ENCODE results near the gene RAB6B.
A peak's percentile ranks its signal among the peaks of the same experiment; 100 is the strongest.

Gene RAB6B

DNA sequence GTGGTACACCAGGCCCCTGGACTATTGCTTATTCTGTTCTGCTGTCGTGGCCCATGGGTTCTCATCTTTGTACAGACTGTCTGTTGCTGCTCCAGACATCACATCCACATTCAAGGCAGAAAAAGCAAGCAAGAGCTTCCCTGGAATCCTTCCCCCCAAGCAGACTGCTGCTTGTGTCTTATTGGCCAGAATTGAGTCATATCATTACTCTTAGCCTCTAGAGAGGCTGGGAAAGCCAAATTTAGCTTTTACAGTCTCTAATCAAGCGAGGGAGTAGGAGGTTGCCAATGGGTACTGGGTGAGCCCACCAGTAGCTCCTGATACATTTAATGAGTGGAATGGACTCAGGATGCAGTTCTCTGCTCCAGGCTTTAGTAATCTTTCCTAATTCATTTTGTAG lies 39.4 kb downstream of the RAB6B start:
- DNase-seq (ENCODE audit: low spot score), result no peak

DNA sequence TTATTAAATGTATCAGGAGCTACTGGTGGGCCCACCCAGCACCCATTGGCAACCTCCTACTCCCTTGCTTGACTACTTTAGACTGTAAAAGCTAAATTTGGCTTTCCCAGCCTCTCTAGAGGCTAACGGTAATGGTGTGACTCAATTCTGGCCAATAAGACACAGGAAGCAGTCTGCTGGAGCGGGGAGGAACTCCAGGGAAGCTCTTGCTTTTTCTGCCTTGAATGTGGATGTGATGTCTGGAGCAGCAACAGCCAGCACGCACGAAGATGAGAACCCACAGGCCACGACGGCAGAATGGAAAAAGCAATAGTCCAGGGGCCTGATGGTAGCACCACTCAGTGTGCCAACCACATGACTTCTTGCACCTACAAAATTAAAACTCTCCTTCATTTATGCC lies 39.9 kb downstream of the RAB6B start:
- no peak for DNase-seq (ENCODE audit: low spot score)

DNA sequence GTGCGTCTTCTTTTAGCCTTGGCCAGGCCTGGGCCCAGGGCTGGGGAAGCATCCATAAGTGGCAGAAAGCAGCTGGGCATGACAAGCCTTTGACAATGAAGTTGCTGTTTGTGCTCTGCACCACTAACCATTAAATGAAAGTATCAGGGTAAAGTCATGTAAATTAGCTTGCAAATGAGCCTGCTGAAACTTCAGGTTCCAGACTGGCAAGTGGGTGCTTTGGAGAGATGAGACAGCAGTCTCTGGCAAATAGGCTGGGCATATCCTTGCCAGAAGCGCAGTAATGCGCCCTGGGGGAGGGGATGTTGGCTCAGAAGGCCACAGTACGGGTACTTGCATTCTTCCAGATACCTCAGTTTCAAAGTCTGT lies 40.7 kb downstream of the RAB6B start:
- DNase-seq (ENCODE audit: low spot score), result no peak

DNA sequence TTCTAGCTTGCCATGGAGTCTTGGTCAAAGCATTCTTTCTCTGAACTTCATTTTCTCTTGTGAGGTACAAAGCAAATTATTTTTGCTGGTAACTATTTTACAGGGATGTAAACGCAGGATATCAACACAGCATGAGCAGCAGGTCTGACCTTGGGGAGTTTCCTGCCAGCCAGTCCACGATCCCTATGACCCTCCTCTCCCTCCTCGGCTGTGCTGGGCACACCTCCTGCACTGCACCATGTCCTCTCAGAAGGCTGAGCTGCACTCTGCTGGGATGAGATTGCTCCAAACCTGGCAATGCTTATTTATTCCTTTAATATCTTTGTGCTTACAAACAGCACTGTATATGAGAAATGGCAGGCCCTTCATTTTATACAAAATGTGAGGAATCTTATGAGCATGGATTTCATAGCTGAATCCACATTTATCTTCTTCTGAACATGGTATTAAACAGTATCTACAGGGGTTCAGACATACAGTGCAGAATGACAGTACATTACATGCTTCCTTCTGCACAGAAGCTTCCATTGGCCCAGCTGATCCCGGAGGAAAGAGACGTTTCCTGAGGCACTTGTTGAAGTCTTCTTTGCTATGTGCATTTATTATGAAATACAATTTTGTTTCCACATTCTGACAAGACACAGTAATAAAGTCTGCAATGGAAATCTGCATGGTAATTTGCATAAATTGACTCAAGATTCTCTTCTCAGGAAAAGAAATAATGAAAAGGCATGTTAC lies 41.2 kb downstream of the RAB6B start:
- DNase-seq (ENCODE audit: low spot score), result no peak

DNA sequence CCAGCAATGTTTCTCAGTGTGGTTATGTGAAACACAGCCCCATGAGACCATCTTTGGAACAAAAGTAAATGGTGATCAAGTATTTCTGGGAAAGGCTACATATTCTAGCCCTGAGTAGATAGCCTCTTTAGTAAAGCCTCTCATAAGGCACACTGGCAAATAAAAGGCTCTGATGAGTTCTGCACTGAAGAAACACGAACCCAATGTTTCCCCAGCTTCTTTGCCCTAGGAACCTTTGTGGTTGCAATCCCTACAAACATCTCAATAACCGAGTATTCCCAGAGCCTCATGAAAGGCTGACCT lies 41.8 kb downstream of the RAB6B start:
- no peak for DNase-seq (ENCODE audit: low spot score)

DNA sequence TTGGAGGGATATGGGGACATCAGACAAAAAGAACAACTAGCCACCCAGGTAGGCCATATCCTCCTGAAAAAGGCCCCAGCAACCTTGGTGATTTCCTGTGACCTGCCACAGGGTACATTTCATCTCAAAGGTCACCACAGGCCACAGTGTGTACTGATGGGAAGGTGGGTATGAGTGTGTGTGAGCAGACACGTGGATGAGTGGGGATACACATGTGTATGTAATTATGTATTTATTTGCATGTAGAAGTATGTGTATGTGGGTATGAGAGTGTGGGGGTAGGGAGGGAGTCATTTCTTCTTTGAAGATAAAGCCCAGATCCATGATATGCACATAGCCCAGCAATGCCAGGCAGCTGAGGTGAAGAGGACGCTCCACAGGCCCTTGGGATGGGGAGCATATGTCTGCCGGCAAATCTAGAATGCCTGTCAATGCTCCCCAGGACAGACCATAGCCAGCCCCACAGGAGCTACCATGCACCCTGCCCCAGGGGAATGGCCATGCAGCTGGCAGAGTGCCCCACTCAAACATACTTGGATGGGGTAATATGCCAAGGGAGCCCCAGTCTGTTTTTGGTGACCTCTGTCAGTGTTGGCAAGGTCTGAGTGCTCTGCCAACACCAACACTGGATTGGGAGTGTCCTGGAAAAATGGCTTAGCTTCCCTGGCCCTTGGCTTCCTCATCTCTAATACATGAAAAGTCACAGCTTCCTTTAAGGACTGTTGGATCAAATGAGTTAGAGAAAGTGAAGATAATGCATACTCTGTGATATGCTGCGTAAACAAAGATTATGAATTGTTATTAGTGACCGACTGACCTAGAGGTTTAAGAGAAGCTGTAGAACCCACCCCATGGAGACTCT lies 42.4 kb downstream of the RAB6B start:
- no peak for DNase-seq (ENCODE audit: low spot score)

DNA sequence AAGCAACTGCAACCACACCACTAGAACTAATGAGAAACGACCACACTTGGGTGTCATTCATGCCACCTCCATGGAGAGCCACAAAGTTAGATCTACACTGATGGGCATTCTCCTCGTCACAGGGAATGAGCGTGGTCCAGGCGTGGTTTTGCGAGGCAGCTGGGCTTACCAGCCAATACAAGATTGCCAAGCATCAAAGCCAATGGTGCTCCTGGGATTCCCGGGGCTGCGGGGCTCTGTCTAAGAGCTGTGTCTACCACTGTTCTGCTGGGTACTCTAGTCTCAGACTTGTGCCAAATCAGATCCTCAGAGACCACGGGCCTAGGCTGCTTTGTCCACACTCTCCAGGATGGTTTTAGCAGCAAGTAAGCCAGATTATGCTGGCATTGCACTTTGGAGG lies 43.8 kb downstream of the RAB6B start:
- DNase-seq (ENCODE audit: low spot score), result no peak

DNA sequence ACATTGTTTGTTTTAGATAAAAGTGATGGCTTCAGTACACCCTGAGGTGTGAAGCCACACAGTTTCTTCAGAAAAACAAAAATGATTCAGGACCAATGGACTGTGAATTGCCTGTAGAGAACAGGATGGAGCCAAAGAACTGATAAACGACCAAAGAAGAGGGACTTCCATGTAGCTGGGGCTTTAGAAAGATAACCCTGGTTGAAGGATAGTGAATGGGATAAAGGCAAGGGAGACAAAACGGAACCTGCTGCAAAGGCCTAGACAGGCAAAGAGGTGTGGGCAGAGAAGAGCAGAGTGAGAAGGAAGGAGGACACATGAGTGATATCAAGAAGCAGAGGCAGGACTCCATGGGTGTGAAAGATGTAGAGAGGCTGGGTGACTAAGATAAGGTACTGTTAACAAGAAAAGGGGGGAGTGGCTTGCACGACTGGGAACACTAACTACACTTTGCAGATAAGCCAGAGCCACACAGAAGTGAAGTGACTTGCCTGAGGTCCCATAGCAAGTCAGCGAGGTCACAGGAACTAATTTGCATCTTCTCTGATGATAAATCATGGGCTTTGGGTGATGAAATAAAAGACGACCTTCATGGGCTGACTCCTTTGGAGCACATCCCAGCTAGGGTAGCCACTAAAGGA lies 44.3 kb downstream of the RAB6B start:
- DNase-seq (ENCODE audit: low spot score), result no peak

DNA sequence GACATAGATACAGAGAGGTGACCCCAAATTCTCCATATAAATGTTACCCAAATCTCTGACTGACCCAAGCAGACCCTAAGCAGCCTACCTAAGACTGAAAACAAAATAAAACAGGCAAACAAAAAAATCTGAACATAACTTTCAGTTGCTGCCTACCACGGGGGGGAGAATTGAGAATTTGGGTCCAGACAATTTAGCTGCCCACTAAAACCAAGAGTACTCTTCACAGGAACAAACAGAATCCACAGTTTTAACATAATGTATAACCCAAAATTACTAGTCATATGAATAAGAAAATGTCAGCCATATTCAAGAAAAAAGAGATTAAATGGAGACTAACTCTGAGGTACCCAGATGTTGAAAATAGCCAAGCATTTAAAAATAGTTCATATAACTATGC lies 45.6 kb downstream of the RAB6B start:
- no peak for DNase-seq (ENCODE audit: low spot score)

DNA sequence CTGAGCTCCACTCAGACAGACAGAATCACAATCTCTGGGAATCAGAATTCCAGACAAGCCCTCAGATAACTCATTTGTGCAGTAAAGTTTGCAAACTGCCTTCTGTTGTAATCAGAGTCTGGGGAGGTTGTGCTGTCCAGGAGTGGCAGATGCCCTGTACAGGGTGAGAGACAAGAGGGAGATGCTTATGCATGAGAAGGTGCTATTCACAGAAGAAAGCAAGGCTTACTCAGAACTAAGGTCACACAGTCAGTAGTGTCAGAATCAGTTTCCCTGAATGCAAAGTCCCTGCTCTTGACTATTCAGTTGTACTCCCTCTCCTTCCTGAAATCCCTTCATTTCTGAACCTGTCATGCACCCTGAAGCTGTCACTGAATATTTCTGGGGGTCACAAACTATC lies 46.3 kb downstream of the RAB6B start:
- no peak for DNase-seq (ENCODE audit: low spot score)

DNA sequence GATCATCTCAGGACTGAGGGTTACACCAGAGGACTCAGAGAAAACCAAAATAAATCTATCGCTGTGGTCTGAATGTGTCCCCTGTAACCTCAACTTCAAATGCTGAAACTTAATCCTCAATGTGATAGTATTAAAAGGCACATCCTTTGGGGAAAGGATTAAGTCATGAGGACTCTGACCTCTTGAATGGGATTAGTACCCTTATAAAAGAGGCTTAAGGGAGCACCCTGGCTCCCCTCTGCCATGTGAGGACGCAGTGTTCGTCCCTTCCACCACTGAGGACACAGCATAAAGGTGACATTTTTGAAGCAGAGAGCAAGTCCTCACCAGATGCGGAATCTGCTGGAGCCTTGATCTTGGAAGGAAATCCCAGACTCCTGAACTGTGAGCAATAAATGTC lies 50.6 kb downstream of the RAB6B start:
- DNase-seq (ENCODE audit: low spot score), result no peak

DNA sequence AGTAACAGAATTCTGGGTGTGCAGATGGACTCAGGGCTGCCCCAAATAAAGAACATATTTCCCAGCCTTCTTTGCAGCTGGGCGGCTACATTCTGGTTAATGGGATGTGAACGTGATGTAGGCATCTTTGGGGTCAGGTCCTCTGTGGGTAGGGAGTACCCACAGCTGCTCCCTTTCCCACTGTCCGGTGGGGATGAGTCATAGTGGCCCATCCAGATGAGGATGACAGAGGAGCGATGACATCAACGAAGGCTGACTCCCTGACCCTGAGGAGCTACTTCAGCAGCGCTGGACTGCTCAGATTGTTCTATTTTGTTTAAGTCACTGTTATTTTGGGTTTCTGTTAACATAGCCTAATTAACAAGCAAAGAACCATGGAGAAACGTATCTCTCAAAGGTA lies 52.0 kb downstream of the RAB6B start:
- DNase-seq (ENCODE audit: low spot score), result peak; percentile 27

DNA sequence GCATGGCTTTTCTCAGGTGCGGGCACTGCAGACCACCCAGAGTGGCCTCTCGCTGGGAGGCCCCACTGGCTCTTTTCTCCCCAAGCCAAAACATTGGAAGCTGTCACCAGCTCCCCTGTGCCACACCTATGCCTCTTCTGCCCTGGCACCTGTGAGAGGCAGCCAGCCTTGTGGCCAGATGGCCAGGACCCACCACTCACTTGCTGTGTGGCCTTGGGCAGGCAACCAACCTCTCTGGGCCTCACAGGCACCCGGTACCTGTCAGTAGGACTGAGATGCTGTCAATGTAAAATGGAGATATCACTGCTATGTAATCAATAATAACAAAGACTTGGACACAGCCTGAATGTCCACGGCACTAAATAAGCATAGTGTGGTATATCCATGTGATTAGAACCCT lies 53.5 kb downstream of the RAB6B start:
- no peak for DNase-seq (ENCODE audit: low spot score)

DNA sequence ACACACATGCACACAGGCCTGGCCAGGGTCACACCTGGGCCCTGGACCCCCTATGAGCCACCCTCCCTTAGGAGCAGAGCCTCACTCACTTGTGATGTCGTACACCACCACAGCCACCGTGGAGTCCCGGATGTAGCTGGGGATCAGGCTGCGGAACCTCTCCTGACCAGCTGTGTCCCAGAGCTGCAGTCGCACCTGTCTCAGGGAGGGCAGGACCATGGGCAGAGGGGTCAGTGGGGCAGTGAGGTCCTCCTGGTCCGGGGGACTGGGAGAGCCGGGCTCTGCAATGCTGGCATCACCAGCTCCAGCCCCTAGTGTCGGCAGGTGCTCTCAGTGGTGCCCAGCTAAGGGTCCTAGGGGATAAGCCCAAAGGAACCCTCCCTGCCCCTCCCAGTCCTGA lies 54.5 kb downstream of the RAB6B start:
- DNase-seq (ENCODE audit: low spot score), result no peak

DNA sequence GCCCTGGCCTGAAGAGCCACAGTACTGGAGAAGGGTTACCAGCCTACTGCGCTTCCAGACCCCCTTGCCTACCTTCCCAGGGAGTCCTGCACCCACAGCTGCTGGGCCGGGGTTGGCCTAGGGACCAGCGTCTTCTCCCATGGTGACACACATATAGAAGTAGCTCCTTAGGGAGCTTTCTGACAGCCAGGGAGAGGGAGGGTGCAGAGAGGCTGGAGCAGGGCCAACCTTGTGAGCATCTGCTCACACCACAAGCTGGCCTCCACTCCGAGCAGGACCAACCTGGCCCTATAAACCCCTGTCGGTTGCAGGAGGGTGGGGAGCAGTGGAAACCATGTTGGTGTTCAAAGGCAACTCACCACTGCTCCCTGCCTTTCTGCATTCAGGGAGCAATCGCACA lies 54.9 kb downstream of the RAB6B start:
- DNase-seq (ENCODE audit: low spot score), result no peak

DNA sequence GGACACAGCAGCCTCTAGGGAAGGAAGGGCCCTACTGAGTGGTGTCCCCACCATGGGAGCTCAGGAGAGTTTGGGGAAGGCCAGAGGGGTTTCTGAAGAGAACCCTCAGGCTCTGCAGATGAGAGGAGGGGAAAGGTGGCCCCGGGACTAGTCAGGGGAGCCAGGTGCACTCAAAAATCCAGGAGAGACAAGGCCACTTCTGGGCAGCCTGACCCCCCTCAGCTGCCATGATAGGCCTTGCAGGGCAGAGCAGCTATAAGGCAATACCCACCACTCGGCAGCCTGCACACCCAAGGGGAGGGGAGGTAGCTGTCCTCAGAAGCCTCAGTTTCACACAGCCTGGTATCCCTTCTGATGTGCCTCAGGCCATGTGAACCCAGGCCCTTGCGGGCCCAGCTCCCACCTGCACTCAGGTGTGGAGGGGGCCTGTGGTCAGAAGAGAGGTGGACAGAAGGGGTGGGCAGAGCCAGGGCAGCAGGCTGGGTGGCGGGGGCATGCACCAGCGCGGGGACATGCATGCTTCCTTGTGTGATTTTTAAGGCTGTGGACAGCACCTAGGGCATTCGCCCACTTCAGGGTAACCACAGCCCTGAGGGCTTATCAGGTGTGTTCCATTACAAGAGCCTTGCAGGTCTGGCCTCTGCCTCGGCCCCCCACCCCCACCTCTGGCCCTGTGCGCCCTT lies 55.5 kb downstream of the RAB6B start:
- no peak for DNase-seq (ENCODE audit: low spot score)

DNA sequence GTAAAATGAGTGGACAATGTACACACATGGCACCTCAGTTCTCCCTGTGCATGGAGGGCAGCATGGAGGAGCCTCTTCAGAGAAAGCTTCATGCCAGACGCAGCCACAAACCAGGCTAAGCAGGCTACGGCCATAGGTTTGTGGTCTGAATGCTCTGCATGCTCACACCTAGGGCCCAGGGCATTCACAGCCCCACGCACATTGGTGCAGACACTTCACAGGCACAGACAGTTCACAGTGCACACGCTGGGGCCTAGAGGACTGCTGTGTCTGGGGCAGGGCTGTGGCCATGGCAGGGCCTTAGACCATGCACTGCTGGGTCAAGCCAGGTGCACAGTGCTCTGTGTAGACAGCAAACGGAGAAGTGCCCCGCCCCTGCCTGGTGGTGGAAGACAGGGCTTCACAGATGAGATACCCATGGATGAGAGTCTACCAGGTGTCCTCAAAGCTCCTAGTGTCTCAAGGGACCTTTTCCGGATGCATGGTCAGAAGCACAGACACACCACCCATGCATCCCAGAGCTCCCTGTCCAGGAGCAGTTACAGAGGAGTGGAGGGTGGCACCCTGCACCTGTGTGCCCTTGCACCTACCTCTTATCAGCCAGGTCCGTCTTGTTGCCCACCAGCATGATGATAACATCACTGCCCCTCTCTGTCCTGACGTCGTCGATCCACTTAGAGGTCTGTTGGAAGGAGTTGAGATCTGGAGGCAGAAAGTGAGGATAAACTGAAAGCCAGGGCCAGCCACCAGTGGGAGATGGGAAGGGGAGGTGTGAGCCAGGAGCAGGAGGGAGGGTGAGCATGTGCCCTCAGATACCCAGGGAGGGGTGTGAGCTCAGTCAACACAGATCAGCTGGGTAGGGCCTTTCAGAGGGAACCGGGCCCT lies 56.5 kb downstream of the RAB6B start:
- no peak for DNase-seq (ENCODE audit: low spot score)

DNA sequence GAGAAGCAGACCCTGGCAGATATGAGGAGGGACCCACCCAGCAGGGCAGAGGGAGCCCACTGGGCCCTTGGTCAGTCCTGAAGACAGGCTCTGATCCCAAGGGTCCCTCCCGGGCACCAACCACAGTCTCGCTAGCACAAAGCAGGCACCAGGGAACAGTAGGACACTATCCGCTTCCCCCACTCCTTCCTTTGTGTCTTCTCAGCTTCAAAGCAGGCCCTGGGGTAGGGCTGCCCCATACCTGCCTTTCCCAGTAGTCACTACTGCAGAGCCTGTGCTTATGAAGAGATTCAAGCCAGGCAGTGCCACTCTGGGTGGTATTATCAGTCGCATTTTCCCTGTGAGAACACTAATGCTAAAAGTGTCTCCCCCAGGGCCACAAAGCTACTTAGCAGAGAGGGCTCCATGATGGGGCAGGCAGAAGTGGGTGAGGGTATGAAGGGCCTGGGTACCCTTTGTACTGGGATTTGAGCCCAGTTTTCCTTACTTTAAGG lies 57.3 kb downstream of the RAB6B start:
- no peak for DNase-seq (ENCODE audit: low spot score)

DNA sequence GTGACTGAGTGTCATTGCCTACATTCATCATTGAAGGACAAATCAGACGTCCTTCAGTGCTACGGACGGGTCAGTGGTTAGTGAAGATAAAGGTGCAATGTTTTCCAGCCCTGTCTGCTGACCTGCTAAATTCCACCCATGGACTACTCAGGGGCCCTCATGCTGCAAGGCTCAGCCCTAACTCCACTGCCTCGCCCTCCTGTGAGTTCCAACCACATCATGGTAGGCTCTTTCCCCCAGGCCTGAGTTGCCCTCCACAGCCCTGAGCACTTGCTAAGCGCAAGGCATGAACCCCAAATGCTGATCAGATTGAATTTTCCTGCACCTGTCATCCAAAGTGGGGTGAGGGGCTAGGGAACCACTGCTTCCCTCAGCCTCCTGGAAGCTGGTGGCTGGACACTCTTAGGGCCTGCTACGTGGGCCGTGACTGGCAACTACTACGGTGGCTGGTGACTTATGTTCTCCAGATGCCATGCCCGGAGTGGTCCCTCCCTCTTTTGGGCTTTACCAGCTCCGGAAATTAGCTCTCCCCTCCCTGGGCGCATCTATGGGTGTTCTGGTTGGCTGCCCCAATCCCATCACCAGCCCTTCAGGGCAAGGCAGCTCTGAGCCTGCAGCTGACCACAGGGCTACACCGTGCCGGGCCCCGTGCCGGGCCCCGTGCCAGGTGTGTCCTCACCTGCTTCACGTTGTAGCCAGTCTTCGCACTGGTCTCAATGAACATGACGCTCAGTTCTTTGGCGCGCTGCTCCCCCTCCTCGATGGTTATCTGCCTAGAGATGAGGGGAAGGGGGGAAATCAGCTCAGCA lies 58.0 kb downstream of the RAB6B start:
- no peak for DNase-seq (ENCODE audit: low spot score)

DNA sequence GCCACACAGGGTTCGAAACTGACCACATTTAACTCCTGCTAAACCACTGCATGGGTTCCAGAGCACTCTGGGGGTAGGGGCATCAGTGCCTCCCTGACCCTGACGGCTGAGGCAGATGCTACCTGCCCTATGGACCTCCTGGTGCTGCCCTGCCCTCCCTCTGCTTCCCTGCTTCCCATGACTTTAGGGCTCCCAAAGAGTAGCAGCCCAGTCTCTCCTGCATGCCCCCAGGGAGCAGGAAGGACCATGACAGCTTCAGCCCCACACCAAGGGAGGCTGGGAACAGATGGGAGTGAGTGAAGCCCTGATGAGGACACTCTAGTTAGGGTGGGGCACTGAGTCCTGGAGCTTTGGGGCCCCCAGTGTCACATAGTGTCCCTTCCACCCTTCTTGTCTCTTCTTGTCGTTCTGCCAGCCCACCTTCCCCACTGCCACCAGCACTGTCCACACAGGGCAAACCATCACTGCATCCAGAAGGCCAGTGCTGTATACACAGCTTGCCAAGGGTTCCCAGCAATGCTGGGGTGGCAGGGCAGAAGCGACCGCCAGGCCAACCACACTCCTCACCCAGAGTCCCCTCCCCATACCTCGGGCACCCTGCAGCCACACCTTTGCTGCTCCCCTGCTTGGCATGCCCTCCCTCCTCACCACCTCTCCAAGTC lies 59.1 kb downstream of the RAB6B start:
- no peak for DNase-seq (ENCODE audit: low spot score)
